WTC11 (cell line): ENCODE results near the gene AR. TPM values are rescaled to one million over a fixed set of nuclear protein-coding genes. Genes with fewer than 3 reads are reported as not detected.

ENCODE experiments used
- ATAC-seq: fragments of 200-7000 bp; cut with Tn5 transposase; 2 replicates; pipeline ENCODE4 v1.10.0; 2021; ENCODE audit warnings: mild to moderate bottlenecking, moderate library complexity
- CTCF ChIA-PET: fragments of 300-600 bp; sonication (Branson Sonifier 250); formaldehyde crosslinking; loops from one replicate; lab custom pipeline; 2021; ENCODE audit warnings: antibody characterized with exemption; lab: Charles Lee
- POLR2A ChIA-PET: fragments of 350-600 bp; sonication (Branson Sonifier 250); formaldehyde crosslinking; loops from one replicate; lab custom pipeline; 2021; ENCODE audit warnings: antibody characterized with exemption; lab: Charles Lee
- DNase-seq: peaks from one replicate; pipeline ENCODE4 v3.0.0; 2021; ENCODE audit warnings: low spot score
- H3K27ac Mint-ChIP-seq: 2 replicates; pipeline ENCODE4 v1.8.0; 2021; ENCODE audit warnings: mixed read lengths
- H3K27me3 Mint-ChIP-seq: 2 replicates; pipeline ENCODE4 v1.8.0; 2021; ENCODE audit warnings: low read depth, mild to moderate bottlenecking, moderate library complexity, mixed read lengths
- H3K36me3 Mint-ChIP-seq: 2 replicates; pipeline ENCODE4 v1.8.0; 2021; ENCODE audit warnings: mixed read lengths
- H3K4me1 Mint-ChIP-seq: 2 replicates; pipeline ENCODE4 v1.8.0; 2022; ENCODE audit warnings: mixed read lengths
- H3K4me3 Mint-ChIP-seq: 2 replicates; pipeline ENCODE4 v1.8.0; 2021; ENCODE audit warnings: mild to moderate bottlenecking, moderate library complexity, mixed read lengths
- H3K9me3 Mint-ChIP-seq: 2 replicates; pipeline ENCODE4 v1.8.0; 2021; ENCODE audit warnings: mixed read lengths
- AFF4 ChIP-seq: sonication (generic); formaldehyde crosslinking; IDR thresholded peaks from 2 replicates; pipeline ENCODE4 v1.8.1; 2023; ENCODE audit warnings: mild to moderate bottlenecking, missing genetic modification reagents, borderline replicate concordance
- ARID4B ChIP-seq: sonication (generic); formaldehyde crosslinking; IDR thresholded peaks from 2 replicates; pipeline ENCODE4 v1.8.0; 2023; ENCODE audit warnings: missing genetic modification reagents, mild to moderate bottlenecking, borderline replicate concordance
- CBFB ChIP-seq: sonication (generic); formaldehyde crosslinking; IDR thresholded peaks from 2 replicates; pipeline ENCODE4 v1.8.1; 2022; ENCODE audit warnings: mild to moderate bottlenecking, low read depth, missing genetic modification reagents
- CDX4 ChIP-seq: fragments of 250-450 bp; sonication (Bioruptor Pico); IDR thresholded peaks from 2 replicates; pipeline ENCODE4 v1.9.0; 2021; ENCODE audit warnings: moderate library complexity, mild to moderate bottlenecking, inconsistent platforms, borderline replicate concordance
- CREM ChIP-seq: sonication (generic); formaldehyde crosslinking; IDR thresholded peaks from 2 replicates; pipeline ENCODE4 v1.8.1; 2022; ENCODE audit warnings: mild to moderate bottlenecking, missing genetic modification reagents, moderate library complexity
- ETV6 ChIP-seq: sonication (generic); formaldehyde crosslinking; IDR thresholded peaks from 2 replicates; pipeline ENCODE4 v1.8.1; 2022; ENCODE audit warnings: mild to moderate bottlenecking, missing genetic modification reagents
- FOXP1 ChIP-seq: sonication (generic); formaldehyde crosslinking; IDR thresholded peaks from 2 replicates; pipeline ENCODE4 v1.8.0; 2022; ENCODE audit warnings: missing genetic modification reagents, mild to moderate bottlenecking, moderate library complexity, borderline replicate concordance
- JAZF1 ChIP-seq: fragments of 250-450 bp; sonication (Bioruptor Pico); IDR thresholded peaks from 2 replicates; pipeline ENCODE4 v1.9.0; 2021; ENCODE audit warnings: moderate library complexity, mild to moderate bottlenecking, inconsistent platforms
- MLX ChIP-seq: sonication (generic); formaldehyde crosslinking; IDR thresholded peaks from 2 replicates; pipeline ENCODE4 v1.8.1; 2023; ENCODE audit warnings: mild to moderate bottlenecking, missing genetic modification reagents, moderate library complexity
- MXD4 ChIP-seq: fragments of 250-450 bp; sonication (Bioruptor Pico); IDR thresholded peaks from 2 replicates; pipeline ENCODE4 v1.8.0; 2021; ENCODE audit warnings: mild to moderate bottlenecking, moderate library complexity, borderline replicate concordance
- NFE2L1 ChIP-seq: sonication (generic); formaldehyde crosslinking; IDR thresholded peaks from 2 replicates; pipeline ENCODE4 v1.8.1; 2023; ENCODE audit warnings: missing genetic modification reagents
- NR2C2 ChIP-seq: sonication (generic); formaldehyde crosslinking; IDR thresholded peaks from 2 replicates; pipeline ENCODE4 v1.8.0; 2022; ENCODE audit warnings: mild to moderate bottlenecking, missing genetic modification reagents
- OVOL2 ChIP-seq: fragments of 250-450 bp; sonication (Bioruptor Pico); IDR thresholded peaks from 2 replicates; pipeline ENCODE4 v1.9.0; 2021; ENCODE audit warnings: mild to moderate bottlenecking, borderline replicate concordance
- PRRX2 ChIP-seq: fragments of 250-450 bp; sonication (Bioruptor Pico); IDR thresholded peaks from 2 replicates; pipeline ENCODE4 v1.8.0; 2021; ENCODE audit warnings: mild to moderate bottlenecking
- RELA ChIP-seq: sonication (generic); formaldehyde crosslinking; IDR thresholded peaks from 2 replicates; pipeline ENCODE4 v1.8.1; 2022; ENCODE audit warnings: missing genetic modification reagents, mild to moderate bottlenecking, borderline replicate concordance
- SOX15 ChIP-seq: fragments of 250-450 bp; sonication (Bioruptor Pico); IDR thresholded peaks from 2 replicates; pipeline ENCODE4 v1.9.0; 2021; ENCODE audit warnings: mild to moderate bottlenecking
- SP1 ChIP-seq: sonication (generic); formaldehyde crosslinking; conservative IDR thresholded peaks from 2 replicates; pipeline ENCODE4 v1.8.1; 2022; ENCODE audit warnings: missing genetic modification reagents
- TEAD1 ChIP-seq: sonication (generic); formaldehyde crosslinking; IDR thresholded peaks from 2 replicates; pipeline ENCODE4 v1.8.0; 2022; ENCODE audit warnings: mild to moderate bottlenecking, missing genetic modification reagents
- TP53 ChIP-seq: sonication (generic); formaldehyde crosslinking; IDR thresholded peaks from 2 replicates; pipeline ENCODE4 v1.8.1; 2023; ENCODE audit warnings: mild to moderate bottlenecking, missing genetic modification reagents
- USF1 ChIP-seq: sonication (generic); formaldehyde crosslinking; IDR thresholded peaks from 2 replicates; pipeline ENCODE4 v1.8.0; 2022; ENCODE audit warnings: mild to moderate bottlenecking, missing genetic modification reagents
- ZNF281 ChIP-seq: sonication (generic); formaldehyde crosslinking; IDR thresholded peaks from 2 replicates; pipeline ENCODE4 v1.8.0; 2023; ENCODE audit warnings: mild to moderate bottlenecking, missing genetic modification reagents
- ZNF317 ChIP-seq: sonication (generic); formaldehyde crosslinking; IDR thresholded peaks from 2 replicates; pipeline ENCODE4 v1.8.1; 2023; ENCODE audit warnings: low read depth, mild to moderate bottlenecking, moderate library complexity, missing genetic modification reagents, borderline replicate concordance
- total RNA-seq: library from RNA; stranded (reverse); gene quantifications from 3 replicates; pipeline ENCODE4 v1.2.3, GENCODE V29; 2021

Gene AR
- total RNA-seq, 1 experiment from 2014 or later = 10.3 TPM

GRCh38 chrX:67750694-67751093, 206.9 kb downstream of the AR start:
- POLR2A ChIA-PET = no interaction called here
- TF ChIP-seq MLX (no peak), JAZF1 (no peak), MXD4 (CRISPR knock-in tag) (no peak), NFE2L1 (CRISPR knock-in tag) (no peak), AFF4 (CRISPR knock-in tag) (no peak), SOX15 (CRISPR knock-in tag) (no peak), TEAD1 (CRISPR knock-in tag) (no peak), ZNF317 (CRISPR knock-in tag) (no peak), TP53 (no peak), SP1 (CRISPR knock-in tag) (no peak), OVOL2 (no peak)
- ATAC-seq (no peak), DNase-seq (no peak)
- H3K27me3 Mint-ChIP-seq = no peaks in the 10 kb centered on the region
- no peaks in the 10 kb centered on the region for H3K4me1 Mint-ChIP-seq
- CTCF ChIA-PET = no interaction called here
- no peaks in the 10 kb centered on the region for H3K36me3 Mint-ChIP-seq
- H3K27ac Mint-ChIP-seq = no peak overlapping the region
- H3K4me3 Mint-ChIP-seq = no peak overlapping the region
- H3K9me3 Mint-ChIP-seq = no peaks in the 10 kb centered on the region

GRCh38 chrX:67759018-67759417, 215.2 kb downstream of the AR start:
- Mint-ChIP-seq H3K4me1 (no peaks in the 10 kb centered on the region), H3K27me3 (no peaks in the 10 kb centered on the region), H3K36me3 (no peaks in the 10 kb centered on the region), H3K4me3 (no peak overlapping the region), H3K9me3 (peaks cover 8% of the 10 kb centered on the region; the same call in 1 of the 2 replicates), H3K27ac (no peak overlapping the region)
- no peak for DNase-seq
- no peak for ATAC-seq
- POLR2A ChIA-PET = no interaction called here
- CTCF ChIA-PET = no interaction called here
- TF ChIP-seq ETV6 (CRISPR knock-in tag) (no peak), USF1 (CRISPR knock-in tag) (no peak), CREM (CRISPR knock-in tag) (no peak), PRRX2 (CRISPR knock-in tag) (no peak), TP53 (no peak), NR2C2 (CRISPR knock-in tag) (no peak), CBFB (CRISPR knock-in tag) (no peak), ARID4B (CRISPR knock-in tag) (no peak), MLX (no peak), FOXP1 (CRISPR knock-in tag) (no peak), RELA (no peak), ZNF281 (no peak), CDX4 (CRISPR knock-in tag) (no peak)
